ENCODE data around the gene NDUFB8.
A peak's percentile ranks its signal among the peaks of the same experiment; 100 is the strongest.

NDUFB8 gene

GRCh38 chr10:100507357-100507732, 22.3 kb downstream of the NDUFB8 start:
- no peak for DNase-seq (ENCODE audit: low read depth in 3 of 3)

DNA sequence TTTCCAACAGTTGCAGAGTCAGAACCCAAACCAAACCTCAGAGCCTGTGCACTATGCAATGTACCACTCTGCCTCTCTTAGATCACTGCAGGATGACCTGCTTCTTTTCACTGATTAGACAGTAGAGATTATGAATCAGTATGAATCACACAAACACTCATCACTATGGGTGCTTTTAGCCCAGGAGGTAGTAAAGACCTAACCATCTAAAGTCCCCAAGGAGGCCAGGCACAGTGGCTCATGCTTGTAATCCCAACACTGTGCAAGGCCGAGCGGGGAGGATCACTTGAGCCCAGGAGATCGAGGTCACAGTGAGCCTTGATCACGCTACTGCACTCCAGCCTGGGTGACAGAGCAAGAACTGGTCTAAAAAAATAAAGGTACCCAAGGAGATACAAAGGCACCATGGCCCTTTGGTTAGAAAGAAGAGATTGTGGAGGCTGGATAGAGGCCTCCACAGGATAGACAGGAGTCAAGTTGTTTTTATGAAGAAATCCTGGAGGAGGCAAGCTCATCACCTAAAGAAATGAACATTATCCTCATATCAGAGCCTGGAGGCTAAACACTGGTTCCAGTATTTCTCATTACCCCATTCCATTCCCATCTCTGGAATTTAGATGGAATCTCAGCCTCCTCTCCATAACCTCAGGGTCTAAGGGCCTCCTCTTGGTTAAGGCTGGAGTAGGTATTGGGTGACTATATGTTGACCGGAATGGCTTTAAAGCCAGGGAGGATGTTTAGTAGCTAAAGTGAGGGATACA, 22.9 kb downstream of the NDUFB8 start:
- DNase-seq (ENCODE audit: low read depth in 3 of 3): no peak

- no peak for DNase-seq (ENCODE audit: low read depth in 3 of 3)
Observed at GRCh38 chr10:100505164-100505563, 24.5 kb downstream of the NDUFB8 start.

GRCh38 chr10:100504096-100504495, 25.6 kb downstream of the NDUFB8 start:
- no peak for DNase-seq (ENCODE audit: low read depth in 3 of 3)

DNA sequence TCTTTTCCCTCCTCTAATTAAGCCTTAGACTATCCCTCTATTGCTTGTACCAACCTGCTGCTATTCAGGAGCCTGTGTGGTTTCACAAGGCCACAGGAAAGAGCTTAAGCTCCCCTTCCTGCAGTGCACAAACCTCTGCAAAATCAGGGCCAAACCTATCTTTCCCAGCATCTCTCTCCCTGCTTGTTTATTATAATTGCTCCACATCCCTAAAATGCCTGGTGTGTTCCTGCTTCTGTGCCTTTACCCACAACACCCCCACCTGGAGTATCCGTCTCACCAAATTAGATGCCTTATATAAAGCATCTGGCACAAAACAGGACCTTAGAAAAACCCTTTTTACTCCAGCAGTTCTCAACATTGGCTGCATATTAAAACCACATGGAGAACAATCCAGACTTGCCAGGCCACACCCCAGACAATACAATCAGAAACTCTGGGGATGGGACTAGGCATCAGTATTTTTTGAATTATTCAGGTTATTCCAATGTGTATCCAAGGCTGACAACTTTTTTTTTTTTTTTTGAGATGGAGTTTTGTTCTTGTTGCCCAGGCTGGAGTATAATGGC, 26.7 kb downstream of the NDUFB8 start:
- DNase-seq (ENCODE audit: low read depth in 3 of 3): no peak

- no peak for DNase-seq (ENCODE audit: low read depth in 3 of 3)
Observed at GRCh38 chr10:100501423-100501822, 28.2 kb downstream of the NDUFB8 start.

DNA sequence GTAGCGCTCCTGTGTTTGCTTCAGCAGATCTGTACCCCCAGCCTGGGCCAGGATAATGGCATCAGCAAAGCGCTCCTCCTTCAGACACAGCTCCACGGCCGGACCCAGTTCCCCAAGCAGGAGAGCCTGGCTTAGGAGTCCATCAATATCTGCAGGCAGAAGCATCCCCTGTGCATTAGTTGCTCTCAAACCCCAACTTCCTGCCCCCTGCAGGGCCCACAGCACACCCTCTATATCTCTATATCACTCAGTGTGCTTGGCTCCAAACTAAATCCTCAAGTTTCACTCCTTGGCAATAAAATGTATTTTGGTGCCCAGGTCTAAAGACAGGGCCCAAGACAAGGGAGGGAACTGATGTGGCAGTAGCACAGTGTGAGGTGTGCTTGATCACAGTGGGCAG, 31.6 kb downstream of the NDUFB8 start:
- DNase-seq (ENCODE audit: low read depth in 3 of 3): no peak

GRCh38 chr10:100496567-100496966, 33.1 kb downstream of the NDUFB8 start:
- DNase-seq (ENCODE audit: low read depth in 3 of 3): no peak

DNA sequence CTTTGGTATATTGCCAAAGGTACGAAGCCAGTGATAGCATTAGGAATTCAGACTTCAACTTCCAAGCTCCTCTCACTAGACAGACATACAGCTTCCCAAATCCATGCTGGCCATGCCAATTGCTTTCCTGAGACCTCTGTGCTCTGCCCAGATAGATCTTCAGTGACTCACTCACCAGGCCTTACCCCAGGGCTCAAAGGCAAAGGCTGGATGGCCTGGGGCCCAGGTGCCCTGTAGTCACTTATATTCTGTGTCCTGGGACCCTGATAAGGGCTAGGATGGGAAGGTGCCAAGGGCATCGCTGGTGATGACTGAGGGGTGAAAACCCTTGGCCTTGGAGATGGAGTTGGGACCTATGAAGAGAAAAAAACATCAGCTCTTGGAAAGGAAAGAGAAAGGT, 39.1 kb downstream of the NDUFB8 start:
- no peak for DNase-seq (ENCODE audit: low read depth in 3 of 3)

GRCh38 chr10:100489396-100489795, 40.3 kb downstream of the NDUFB8 start:
- no peak for DNase-seq (ENCODE audit: low read depth in 3 of 3)

- DNase-seq (ENCODE audit: low read depth in 3 of 3): no peak
Observed at GRCh38 chr10:100487529-100487928, 42.1 kb downstream of the NDUFB8 start.

DNA sequence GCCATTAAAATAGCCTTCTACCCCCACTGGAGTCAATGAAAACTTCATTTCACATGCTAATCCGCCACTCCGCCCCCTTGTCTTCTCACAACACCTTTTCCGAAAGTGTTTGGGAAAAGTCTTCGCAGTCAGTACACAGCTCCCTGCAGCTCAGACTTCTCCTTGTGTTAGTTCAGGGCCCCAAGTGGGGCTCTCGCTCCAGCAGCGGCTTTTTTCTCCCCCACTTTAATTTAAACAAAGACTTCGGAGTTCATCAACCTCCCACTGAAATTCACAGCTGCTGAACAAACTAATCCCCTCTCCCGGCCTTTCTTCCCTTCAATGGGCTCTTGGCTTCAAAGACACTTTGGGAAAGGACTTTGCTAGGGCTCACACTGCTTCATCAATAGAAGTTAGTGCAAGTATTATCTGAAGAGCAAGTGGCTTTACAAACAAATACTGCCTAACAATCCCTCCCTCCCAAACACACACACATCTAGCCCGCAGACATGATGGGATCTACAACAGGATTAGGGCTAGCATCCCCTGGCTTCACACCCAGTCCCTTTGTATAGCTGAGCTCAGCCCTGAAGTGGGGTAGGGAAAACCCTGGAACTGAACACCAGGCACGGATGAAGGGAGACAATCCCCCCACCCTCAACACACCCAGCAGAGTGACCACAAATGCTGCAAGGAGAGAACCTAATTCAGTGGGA, 43.7 kb downstream of the NDUFB8 start:
- DNase-seq (ENCODE audit: low read depth in 3 of 3): no peak

DNA sequence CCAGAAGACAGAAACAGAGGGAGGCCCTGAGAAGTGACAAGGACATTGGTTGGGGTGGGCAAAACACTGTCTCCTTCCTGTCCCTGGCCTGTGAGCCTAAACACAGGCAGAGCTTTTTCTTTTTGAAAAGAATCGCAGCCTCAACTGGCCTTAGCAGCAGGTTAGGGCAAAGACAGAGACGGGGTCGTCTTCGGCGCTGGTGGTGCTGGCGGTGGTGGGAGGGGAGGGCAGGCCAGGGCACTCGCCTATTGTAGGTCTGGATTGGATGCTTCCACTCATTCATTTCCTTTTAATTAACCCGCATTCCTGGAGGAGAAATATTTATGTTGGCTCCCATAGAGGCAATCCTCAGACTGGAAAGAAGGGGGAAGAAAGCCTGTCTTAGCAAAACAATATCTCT, 44.3 kb downstream of the NDUFB8 start:
- DNase-seq (ENCODE audit: low read depth in 3 of 3): no peak

DNA sequence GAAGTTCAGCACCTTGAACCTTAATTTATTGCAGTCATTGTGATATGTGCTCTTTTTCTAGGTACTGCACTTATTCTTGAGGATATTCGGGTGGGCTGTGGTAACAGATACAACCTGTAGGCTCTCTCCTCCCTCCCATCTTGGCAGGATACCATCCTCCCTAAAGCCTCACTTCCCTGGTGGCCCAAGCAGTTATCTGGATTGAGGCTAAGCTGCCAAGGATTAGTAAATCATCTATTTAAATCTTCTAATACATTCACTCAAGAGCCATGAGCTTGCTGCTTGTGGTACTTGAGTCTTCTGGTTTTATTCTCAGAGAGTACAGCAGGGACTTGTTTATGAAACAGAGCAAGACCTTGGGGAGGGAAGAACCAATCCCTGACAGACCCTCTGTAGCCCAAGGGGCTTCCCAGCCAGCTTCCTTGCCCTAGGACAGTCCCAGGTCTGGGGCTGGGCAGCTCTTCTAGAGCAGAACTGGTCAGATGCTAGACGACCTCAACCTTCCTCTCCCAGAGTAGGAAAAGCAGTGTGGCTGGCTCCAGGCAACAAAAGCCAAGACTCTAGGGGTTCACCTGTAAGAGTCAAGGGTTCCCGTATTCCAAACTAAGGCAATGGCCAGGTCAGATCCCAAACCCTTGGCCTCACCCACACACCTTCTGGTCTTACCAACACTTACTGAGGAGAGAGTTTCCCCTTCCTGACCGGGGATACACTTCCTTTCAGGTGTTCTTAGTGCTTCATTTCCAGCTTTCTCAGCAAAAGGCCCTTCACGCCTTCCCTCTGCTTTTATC, 45.6 kb downstream of the NDUFB8 start:
- no peak for DNase-seq (ENCODE audit: low read depth in 3 of 3)

DNA sequence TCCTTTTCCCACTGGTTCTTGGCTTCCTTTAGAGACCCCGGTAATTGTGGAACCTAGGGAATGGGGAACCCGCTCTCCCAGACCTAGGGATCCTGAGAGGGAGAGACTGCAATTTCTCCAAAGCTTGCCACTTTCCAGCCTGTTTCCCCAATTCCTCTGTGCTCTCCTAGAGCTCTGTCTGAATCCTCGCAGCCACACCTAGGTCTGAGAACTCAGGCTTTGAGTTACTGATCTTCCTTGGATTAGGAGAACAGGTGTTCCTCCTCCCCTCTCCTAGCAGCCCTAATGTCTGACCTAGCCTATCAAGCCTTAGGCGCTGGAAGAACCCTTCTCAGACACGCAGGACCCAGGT, 46.9 kb downstream of the NDUFB8 start:
- no peak for DNase-seq (ENCODE audit: low read depth in 3 of 3)

DNA sequence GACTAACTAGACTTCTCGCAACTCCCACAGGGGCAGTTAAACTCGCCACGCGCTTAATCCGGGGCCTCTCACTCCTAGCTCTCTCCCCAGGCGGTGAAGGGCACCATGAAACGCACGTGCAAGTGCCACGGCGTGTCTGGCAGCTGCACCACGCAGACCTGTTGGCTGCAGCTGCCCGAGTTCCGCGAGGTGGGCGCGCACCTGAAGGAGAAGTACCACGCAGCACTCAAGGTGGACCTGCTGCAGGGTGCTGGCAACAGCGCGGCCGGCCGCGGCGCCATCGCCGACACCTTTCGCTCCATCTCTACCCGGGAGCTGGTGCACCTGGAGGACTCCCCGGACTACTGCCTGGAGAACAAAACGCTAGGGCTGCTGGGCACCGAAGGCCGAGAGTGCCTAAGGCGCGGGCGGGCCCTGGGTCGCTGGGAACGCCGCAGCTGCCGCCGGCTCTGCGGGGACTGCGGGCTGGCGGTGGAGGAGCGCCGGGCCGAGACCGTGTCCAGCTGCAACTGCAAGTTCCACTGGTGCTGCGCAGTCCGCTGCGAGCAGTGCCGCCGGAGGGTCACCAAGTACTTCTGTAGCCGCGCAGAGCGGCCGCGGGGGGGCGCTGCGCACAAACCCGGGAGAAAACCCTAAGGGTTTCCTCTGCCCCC, 47.4 kb downstream of the NDUFB8 start:
- peak; percentile 24 to 39 (median 32) for DNase-seq (ENCODE audit: low read depth in 3 of 3)

DNA sequence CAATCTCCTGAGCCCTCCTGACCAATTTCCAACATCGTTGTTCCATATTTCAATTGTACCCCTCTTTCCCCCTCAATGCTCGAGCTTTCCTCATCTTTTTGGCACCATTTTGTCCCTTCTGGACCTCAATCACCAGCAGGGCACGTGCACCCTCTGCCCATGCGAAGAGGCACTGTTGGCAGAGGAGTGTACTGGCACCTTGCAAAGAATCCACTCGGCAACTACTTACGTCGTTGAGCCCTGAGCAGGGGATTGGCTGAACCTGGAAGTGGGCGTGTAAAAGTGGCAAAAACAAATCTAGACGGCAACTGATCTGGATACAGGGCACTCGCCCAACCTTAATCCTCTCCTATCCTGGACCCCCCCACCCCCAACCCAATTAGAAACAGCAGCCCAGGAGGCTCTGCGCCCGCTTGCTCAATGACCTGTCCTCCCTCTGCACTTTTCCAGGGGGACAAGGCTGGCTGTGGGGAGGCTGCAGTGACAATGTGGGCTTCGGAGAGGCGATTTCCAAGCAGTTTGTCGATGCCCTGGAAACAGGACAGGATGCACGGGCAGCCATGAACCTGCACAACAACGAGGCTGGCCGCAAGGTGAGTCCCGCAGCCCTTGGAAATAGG, 48.1 kb downstream of the NDUFB8 start:
- DNase-seq (ENCODE audit: low read depth in 3 of 3): peak; percentile 83 to 84 (median 84)

DNA sequence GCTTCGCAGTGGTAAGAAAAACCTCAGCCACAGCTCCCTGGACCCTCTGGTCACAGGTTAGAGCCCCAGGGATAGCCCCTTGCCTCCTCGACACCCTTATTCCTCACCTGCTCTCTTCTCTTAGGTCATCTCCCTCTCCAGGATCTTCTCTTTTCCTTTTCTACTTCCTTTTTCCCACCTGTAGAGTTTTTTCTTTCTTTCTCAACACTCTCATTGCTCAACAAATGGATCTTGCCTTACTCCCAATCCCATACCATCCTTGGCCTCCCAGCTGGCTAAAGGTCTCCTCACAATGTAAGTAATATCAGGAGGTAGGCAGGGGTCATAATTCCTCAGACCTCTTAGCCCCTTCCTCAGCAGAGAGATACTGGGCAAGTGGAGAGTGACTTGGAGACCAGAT, 49.7 kb downstream of the NDUFB8 start:
- DNase-seq (ENCODE audit: low read depth in 3 of 3): no peak

GRCh38 chr10:100479037-100479436, 50.6 kb downstream of the NDUFB8 start:
- no peak for DNase-seq (ENCODE audit: low read depth in 3 of 3)

- DNase-seq (ENCODE audit: low read depth in 3 of 3): no peak
Observed at GRCh38 chr10:100477970-100478369, 51.7 kb downstream of the NDUFB8 start.

Data from stimulated activated CD4-positive, alpha-beta T cell treated with anti-CD3 and anti-CD28 coated beads, TNF-alpha, amount 100 ng/mL, for 4 hours (primary cell).